GM12878 (cell line): ENCODE results near the gene CIDEA. TPM values are rescaled to one million over a fixed set of nuclear protein-coding genes. Genes with fewer than 3 reads are reported as not detected.
A peak's percentile ranks its signal among the peaks of the same experiment; 100 is the strongest.

Source experiments
- ATAC-seq: fragments of 200-7000 bp; cut with Tn5 transposase; 3 replicates; pipeline ENCODE4 v1.9.1; 2020; ENCODE audit warnings: mild to moderate bottlenecking, moderate library complexity
- BruUV-seq: library from RNA; stranded (reverse); fragments of 400-500 nt; replicated peaks from 2 replicates; lab custom pipeline; 2021; lab: Mats Ljungman, UMichigan
- CTCF ChIA-PET: fragments of 300-600 bp; sonication (Branson Sonifier 250); formaldehyde crosslinking; extraction: SDS; loops from one replicate; lab custom pipeline; 2021; ENCODE audit warnings: inconsistent platforms; lab: Yijun Ruan, JAX
- POLR2A ChIA-PET: fragments of 350-600 bp; formaldehyde crosslinking; extraction: SDS; loops from one replicate; lab custom pipeline; 2021; ENCODE audit warnings: inconsistent platforms; lab: Charles Lee
- RAD21 ChIA-PET: fragments of 300-600 bp; sonication (Branson Sonifier 250); formaldehyde crosslinking; loops from one replicate; lab custom pipeline; 2023; ENCODE audit warnings: antibody characterized with exemption; ENCODE audit not compliant: unreplicated experiment; lab: Charles Lee
- SMC1A ChIA-PET: fragments of 300-600 bp; sonication (Branson Sonifier 250); formaldehyde crosslinking; loops from one replicate; lab custom pipeline; 2023; ENCODE audit not compliant: unreplicated experiment, uncharacterized antibody; lab: Charles Lee
- DNase-seq: peaks from one replicate; pipeline ENCODE4 v3.0.0-alpha.2; 2011; ENCODE audit warnings: low read depth, low spot score
- FAIRE-seq: peaks from 3 replicates; lab custom pipeline; 2011; peaks lifted over from hg19 to GRCh38; lab: Jason Lieb, UNC
- H2AFZ ChIP-seq: 2 replicates; pipeline ENCODE4 v1.6.0; 2011; ENCODE audit warnings: low read depth, low read length, control low read depth; ENCODE audit not compliant: control insufficient read depth
- H3K27ac ChIP-seq: 2 replicates; pipeline ENCODE4 v1.5.1; 2011; ENCODE audit warnings: control low read depth; ENCODE audit not compliant: control insufficient read depth, insufficient read depth
- H3K27me3 ChIP-seq, 2 experiments: replicated peaks in 1 of 2; 2 replicates each; pipeline versions ENCODE4 v1.6.0 to v1.6.1; 2011; ENCODE audit warnings: low read length in 1 of 2; ENCODE audit not compliant: control insufficient read depth in 2 of 2, insufficient read depth in 2 of 2
- H3K36me3 ChIP-seq, 2 experiments: 2 replicates each; pipeline ENCODE4 v1.5.1; 2011; ENCODE audit warnings: low read length in 1 of 2; ENCODE audit not compliant: control insufficient read depth in 2 of 2, insufficient read depth in 2 of 2
- H3K4me1 ChIP-seq: 2 replicates; pipeline ENCODE4 v1.6.1; 2011; ENCODE audit warnings: mild to moderate bottlenecking, low read length, moderate library complexity, mixed read lengths; ENCODE audit not compliant: control insufficient read depth, insufficient read depth
- H3K4me2 ChIP-seq: 2 replicates; pipeline ENCODE4 v1.6.0; 2011; ENCODE audit warnings: control low read depth; ENCODE audit not compliant: control insufficient read depth, insufficient read depth
- H3K4me3 ChIP-seq: fragments of 200-600 bp; sonication (generic); 2 replicates; pipeline ENCODE4 v1.5.1; 2016
- H3K79me2 ChIP-seq: 2 replicates; pipeline ENCODE4 v1.6.0; 2011; ENCODE audit warnings: low read length; ENCODE audit not compliant: control insufficient read depth, insufficient read depth
- H3K9ac ChIP-seq: 2 replicates; pipeline ENCODE4 v1.8.0; 2011; ENCODE audit warnings: low read length, control low read depth, mixed read lengths; ENCODE audit not compliant: control insufficient read depth, insufficient read depth
- H3K9me3 ChIP-seq: replicated peaks from 3 replicates; pipeline ENCODE4 v1.5.1; 2011; ENCODE audit warnings: mild to moderate bottlenecking, low read length; ENCODE audit not compliant: control insufficient read depth, insufficient read depth
- H4K20me1 ChIP-seq: 2 replicates; pipeline ENCODE4 v1.6.0; 2011; ENCODE audit not compliant: control insufficient read depth, insufficient read depth
- IKZF1 ChIP-seq: fragments of 450-650 bp; conservative IDR thresholded peaks from 2 replicates; pipeline ENCODE4 v1.6.1; 2017; ENCODE audit warnings: antibody characterized with exemption, mild to moderate bottlenecking
- NFYB ChIP-seq: IDR thresholded peaks from 2 replicates; pipeline ENCODE4 v1.6.1; 2011; ENCODE audit warnings: low read depth, mild to moderate bottlenecking, low read length, improper control_type of control experiment, moderate library complexity; ENCODE audit not compliant: insufficient read depth
- PBX3 ChIP-seq: IDR thresholded peaks from 2 replicates; pipeline ENCODE4 v1.6.1; 2011; ENCODE audit warnings: mild to moderate bottlenecking, low read depth, low read length, moderate library complexity; ENCODE audit not compliant: insufficient replicate concordance
- REST ChIP-seq: IDR thresholded peaks from 2 replicates; pipeline ENCODE4 v1.6.1; 2012; ENCODE audit warnings: mild to moderate bottlenecking, low read depth, low read length
- RUNX3 ChIP-seq: IDR thresholded peaks from 2 replicates; pipeline ENCODE4 v1.6.1; 2012; ENCODE audit warnings: low read length, inconsistent platforms
- SMAD1 ChIP-seq: fragments of 450-650 bp; IDR thresholded peaks from 2 replicates; pipeline ENCODE4 v1.6.1; 2018; ENCODE audit warnings: mild to moderate bottlenecking, low read depth; ENCODE audit not compliant: partially characterized antibody
- TAF1 ChIP-seq: IDR thresholded peaks from 2 replicates; pipeline ENCODE4 v1.6.1; 2011; ENCODE audit warnings: mild to moderate bottlenecking, low read depth, low read length, borderline replicate concordance
- WGBS: methylation state at CpG from one replicate; pipeline ENCODE4 v1.1.6; 2016; ENCODE audit warnings: low lambda C conversion rate; ENCODE audit not compliant: insufficient replicate concordance, insufficient coverage; ENCODE audit errors: missing lambda C conversion rate; 5-methylcytosine and 5-hydroxymethylcytosine counted together
- in situ Hi-C: fragments of 300-500 bp; cut with MboI; formaldehyde crosslinking; loops from 9 replicates; pipeline ENCODE4 v1.14.3; 2018; ENCODE audit warnings: mixed read lengths
- intact Hi-C: fragments of 100-400 bp; cut with micrococcal nuclease; formaldehyde crosslinking; loops from one replicate; pipeline ENCODE4 v1.14.2; 2022; ENCODE audit not compliant: unreplicated experiment
- polyA plus RNA-seq, 11 experiments: library from polyadenylated mRNA; depleted of rRNA in 4 of 11; unstranded in 6 of 11; stranded (reverse) in 5 of 11; fragments of >200 nt; fragmentation: Nextera tagmentation in 4 of 11; fragmentation: Illumina TruSeq in 1 of 11; extraction: Ambion mirVana in 4 of 11; extraction: Trizol in 1 of 11; gene quantifications; 1 replicate in 1 of 11; 2 replicates in 10 of 11; pipeline versions ENCODE4 v1.2.1 to v1.2.3, GENCODE V29; 2011 to 2016; ENCODE audit warnings: inconsistent platforms in 2 of 11, missing spikeins in 2 of 11, low read depth in 1 of 11
- total RNA-seq, 4 experiments: library from RNA; depleted of rRNA in 3 of 4; stranded (reverse); fragments of >200 nt in 3 of 4; fragmentation: Illumina TruSeq in 1 of 4; extraction: Trizol in 1 of 4; gene quantifications; 2 replicates each; pipeline versions ENCODE4 v1.2.1 to v1.2.3, GENCODE V29; 2013 to 2021

CIDEA gene
- total and polyA plus RNA-seq, 10 of the 15 experiments (the other 5 are each of a cell fraction or from before 2014, with no cell fraction given): not detected

GRCh38 chr18:12309683-12310198 lies 55.6 kb downstream of the CIDEA start (continued):
- TF ChIP-seq PBX3 (no peak), NFYB (0 out of 2 replicates have a peak, but pooled peaks have one; percentile 43), TAF1 (no peak), SMAD1 (no peak), IKZF1 (peak; percentile 44; the same call in 1 of the 2 replicates)
- TF ChIP-seq, all 136 proteins: peak for 10

GRCh38 chr18:12310762-12311161 lies 56.6 kb downstream of the CIDEA start:
- ChIA-PET CTCF (interaction anchor here (2.0 kb wide), 1 partner anchor 10 kb away, joined by 6 read pairs; no protein-coding TSS in a partner anchor), RAD21 (no interaction called here), POLR2A (interaction anchor here (1.4 kb wide), 1 partner anchor 43 kb away, joined by 6 read pairs; no protein-coding TSS in a partner anchor), SMC1A (no interaction called here)
- 88% methylated on average over 6 of the region's 6 CpGs for WGBS
- H3K27ac ChIP-seq: 0 out of 2 replicates have a peak overlapping the region, but pooled peaks have one; percentile 6
- H3K36me3 ChIP-seq: peaks cover 0 to 3% of the 10 kb centered on the region in 2 experiments; a peak in 1 of 4 replicates
- DNase-seq (no peak), ATAC-seq (no peak), FAIRE-seq (no peak)
- no peak overlapping the region for H2AFZ ChIP-seq
- no TSS peak for BruUV-seq
- in situ Hi-C loops: no loop called here
- peak overlapping the region; percentile 21; the same call in 1 of the 2 replicates for H3K4me3 ChIP-seq
- H3K79me2 ChIP-seq: peaks cover 15% of the 10 kb centered on the region
- no peak overlapping the region for H3K9ac ChIP-seq
- H3K4me2 ChIP-seq: no peak overlapping the region
- H3K4me1 ChIP-seq: peaks cover 16% of the 10 kb centered on the region
- H3K27me3 ChIP-seq: no peaks in the 10 kb centered on the region
- peaks cover 9% of the 10 kb centered on the region; the same call in 2 of the 3 replicates for H3K9me3 ChIP-seq
- intact Hi-C loops: no loop called here
- TF ChIP-seq REST (peak; percentile 71; the same call in 1 of the 2 replicates), RUNX3 (no peak)
- TF ChIP-seq, all 136 proteins: peak for 1
- no peaks in the 10 kb centered on the region for H4K20me1 ChIP-seq
